Testis (tissue), 3 donors: Measurements from ENCODE around the gene CNNM3. TPM values are rescaled to one million over a fixed set of nuclear protein-coding genes. Genes with fewer than 3 reads are reported as not detected.

Experiments used
- DNase-seq: peaks from one replicate; pipeline ENCODE4 v3.0.0-alpha.2; 2019
- H3K27ac ChIP-seq, 2 donors: fragments of 200-600 bp; sonication (generic); one replicate each; pipeline ENCODE4 v1.5.1; 2019
- H3K27me3 ChIP-seq: fragments of 200-600 bp; sonication (generic); one replicate; pipeline ENCODE4 v1.5.1; 2019
- H3K36me3 ChIP-seq: fragments of 200-600 bp; sonication (generic); one replicate; pipeline ENCODE4 v1.5.1; 2017; ENCODE audit warnings: low read depth; ENCODE audit errors: missing control alignments
- H3K4me1 ChIP-seq: fragments of 200-600 bp; sonication (generic); one replicate; pipeline ENCODE4 v1.5.1; 2019
- H3K4me3 ChIP-seq, 2 donors: fragments of 200-600 bp; sonication (generic); one replicate each; pipeline ENCODE4 v1.5.1; 2017 to 2019
- H3K9me3 ChIP-seq: fragments of 200-600 bp; sonication (generic); one replicate; pipeline ENCODE4 v1.5.1; 2017
- CTCF ChIP-seq, 3 experiments: fragments of 450-650 bp in 2 of 3; fragments of 200-600 bp in 1 of 3; sonication (generic) in 1 of 3; IDR thresholded peaks; one replicate each; pipeline ENCODE4 v1.5.1; 2016 to 2019; ENCODE audit warnings: antibody characterized with exemption in 3 of 3, mild to moderate bottlenecking in 2 of 3, moderate library complexity in 1 of 3
- POLR2A ChIP-seq: fragments of 450-650 bp; IDR thresholded peaks from one replicate; pipeline ENCODE4 v1.6.1; 2017; ENCODE audit warnings: antibody characterized with exemption, mild to moderate bottlenecking, moderate library complexity
- WGBS, 2 donors: methylation state at CpG; one replicate each; pipeline ENCODE4 v1.1.5; 2018; 5-methylcytosine and 5-hydroxymethylcytosine counted together
- intact Hi-C: fragments of 100-400 bp; cut with DNase I; formaldehyde crosslinking; loops from one replicate; pipeline ENCODE4 v1.15.1; 2023; ENCODE audit warnings: low total_unique reads
- polyA plus RNA-seq: library from polyadenylated mRNA; stranded (reverse); fragments of 350-450 nt; fragmentation: Illumina TruSeq; extraction: RNeasy Lipid Tissue Mini Kit (QIAGEN cat#74804); gene quantifications from one replicate; pipeline ENCODE4 v1.2.3, GENCODE V29; 2014; ENCODE audit warnings: low read depth, low replicate concordance; ENCODE audit not compliant: insufficient read depth
- total RNA-seq, 2 donors: library from RNA; depleted of rRNA; stranded (reverse); fragments of >200 nt; gene quantifications; one replicate each; pipeline ENCODE4 v1.2.3, GENCODE V29; 2016

Gene CNNM3
- total and polyA plus RNA-seq, 3 donors from 2014 or later, result 32.2 to 33.6 (median 33.5) TPM

DNA sequence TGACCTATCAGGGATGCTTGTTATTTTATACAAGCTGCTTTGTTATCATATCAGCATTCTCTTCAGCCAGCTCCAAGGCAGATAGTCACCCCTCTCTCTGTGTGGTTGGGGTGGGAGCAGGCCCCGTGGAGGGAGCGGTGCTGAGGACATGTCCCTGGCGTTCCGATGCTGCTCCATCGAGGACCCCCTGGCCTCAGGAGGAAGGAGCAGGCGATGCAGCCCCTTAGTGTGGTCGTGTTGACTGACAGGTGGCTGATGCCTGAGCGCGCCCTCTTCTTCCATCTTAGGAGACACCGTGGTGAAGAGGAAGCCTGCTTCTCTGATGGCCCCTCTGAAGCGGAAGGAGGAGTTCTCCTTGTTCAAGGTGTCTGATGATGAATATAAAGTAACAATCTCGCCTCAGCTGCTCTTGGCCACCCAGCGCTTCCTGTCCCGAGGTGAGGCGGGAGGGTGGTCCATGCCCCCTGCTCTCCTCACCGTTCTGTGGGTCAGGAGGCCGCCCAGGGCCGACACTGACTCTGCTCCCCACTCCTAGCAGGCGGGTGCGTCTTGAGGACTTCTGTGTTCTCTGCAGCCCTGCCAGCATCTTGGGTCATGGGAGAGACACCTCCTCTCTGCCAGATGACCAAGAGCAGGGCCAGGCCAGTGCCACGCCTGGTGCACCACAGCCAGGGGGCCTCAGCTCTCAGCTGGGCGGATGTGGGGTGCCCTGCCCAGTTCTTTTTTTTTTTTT is 10.6 kb downstream of the CNNM3 start:
- WGBS, 2 donors, result 88 to 90% methylated on average over 21 to 22 of the region's 22 CpGs
- Histone ChIP-seq H3K36me3 (no peaks in the 10 kb centered on the region), H3K27ac (no peak overlapping the region), H3K4me1 (no peaks in the 10 kb centered on the region), H3K9me3 (no peaks in the 10 kb centered on the region), H3K27me3 (no peaks in the 10 kb centered on the region), H3K4me3 (no peak overlapping the region)
- intact Hi-C loops, result no loop called here
- no peak for TF ChIP-seq POLR2A
- no peak for TF ChIP-seq CTCF (IDR thresholded peaks at IDR 0.05)
- DNase-seq, result no peak

GRCh38 chr2:96828436-96828835 is 12.4 kb downstream of the CNNM3 start:
- Histone ChIP-seq H3K4me3 (no peak overlapping the region), H3K36me3 (no peaks in the 10 kb centered on the region), H3K27me3 (no peaks in the 10 kb centered on the region), H3K9me3 (no peaks in the 10 kb centered on the region), H3K27ac (no peak overlapping the region), H3K4me1 (peaks cover 13% of the 10 kb centered on the region)
- WGBS, 2 donors, result 98% methylated on average over 11 to 14 of the region's 14 CpGs
- DNase-seq, result no peak
- intact Hi-C loops, result no loop called here
- no peak for TF ChIP-seq POLR2A
- no peak for TF ChIP-seq CTCF (IDR thresholded peaks at IDR 0.05)

GRCh38 chr2:96828874-96829273 is 12.8 kb downstream of the CNNM3 start:
- Histone ChIP-seq H3K36me3 (no peaks in the 10 kb centered on the region), H3K4me3 (no peak overlapping the region), H3K27me3 (no peaks in the 10 kb centered on the region), H3K4me1 (peaks cover 14% of the 10 kb centered on the region), H3K9me3 (no peaks in the 10 kb centered on the region), H3K27ac (no peak overlapping the region)
- intact Hi-C loops, result no loop called here
- WGBS, 2 donors, result 96 to 98% methylated on average over 9 to 13 of the region's 13 CpGs
- no peak for TF ChIP-seq POLR2A
- TF ChIP-seq CTCF (IDR thresholded peaks at IDR 0.05), result no peak
- no peak for DNase-seq

GRCh38 chr2:96830044-96830562 is 14.0 kb downstream of the CNNM3 start:
- intact Hi-C loops, result no loop called here

More at GRCh38 chr2:96830044-96830562, 14.0 kb downstream of the CNNM3 start:
- H3K27me3 ChIP-seq, result no peaks in the 10 kb centered on the region
- 46 to 67% methylated on average over 5 of the region's 5 CpGs for WGBS, 2 donors
- TF ChIP-seq POLR2A (no peak), CTCF (IDR thresholded peaks at IDR 0.05) (no peak)
- no peaks in the 10 kb centered on the region for H3K36me3 ChIP-seq
- H3K27ac ChIP-seq, result no peak overlapping the region
- H3K4me3 ChIP-seq, result no peak overlapping the region
- H3K4me1 ChIP-seq, result peaks cover 14% of the 10 kb centered on the region
- H3K9me3 ChIP-seq, result no peaks in the 10 kb centered on the region
- no peak for DNase-seq
